H1 (cell line): Measurements from ENCODE around the gene ALOX15. TPM values are rescaled to one million over a fixed set of nuclear protein-coding genes. Genes with fewer than 3 reads are reported as not detected.

Source experiments
- ATF3 ChIP-seq: IDR thresholded peaks from 2 replicates; pipeline ENCODE4 v1.6.1; 2011; ENCODE audit warnings: low read depth, mild to moderate bottlenecking, low read length; ENCODE audit not compliant: insufficient read depth
- BACH1 ChIP-seq: IDR thresholded peaks from 2 replicates; pipeline ENCODE4 v1.6.1; 2012; ENCODE audit warnings: low read length, improper control_type of control experiment
- TEAD4 ChIP-seq: IDR thresholded peaks from 2 replicates; pipeline ENCODE4 v1.6.1; 2012; ENCODE audit warnings: low read depth, low read length, inconsistent platforms, mixed read lengths
- polyA plus RNA-seq, 7 experiments: library from polyadenylated mRNA; depleted of rRNA in 3 of 7; stranded (reverse) in 5 of 7; unstranded in 2 of 7; fragments of >200 nt in 5 of 7; fragments of 200-250 nt in 2 of 7; gene quantifications; 1 replicate in 5 of 7; 2 replicates in 1 of 7; 4 replicates in 1 of 7; pipeline versions ENCODE4 v1.2.1 to v1.2.3, GENCODE V29; 2011 to 2013; ENCODE audit warnings: missing spikeins in 2 of 7, mixed read lengths in 2 of 7
- total RNA-seq: library from RNA; stranded (reverse); fragmentation: NEBNext Ultra II Directional; extraction: Animal tissue kit (Norgen Biotek cat#: 25700); gene quantifications from 2 replicates; pipeline ENCODE4 v1.2.1, GENCODE V29; 2021

Gene ALOX15
- total and polyA plus RNA-seq, 2 of the 8 experiments (the other 6 are each of a cell fraction or from before 2014, with no cell fraction given), result 1.5 to 1.7 TPM

- TF ChIP-seq ATF3 (no peak), BACH1 (no peak), TEAD4 (no peak)
- TF ChIP-seq, all 59 proteins: peak for 0
These were observed 19.1 kb downstream of the ALOX15 start (continued) for GRCh38 chr17:4622375-4622774.
